IPS-NIHi7 (cell line): ENCODE results near the gene NUP42.
"Not testable (repeated sequence)": the region's sequence is repeated elsewhere in the genome, so short reads cannot be mapped to it uniquely, and the experiment has no call there.

Source experiments
- DNase-seq: peaks from one replicate; pipeline ENCODE4 v3.0.0; 2012; ENCODE audit warnings: mixed read lengths; ENCODE audit errors: extremely low spot score

The NUP42 gene, protein sequence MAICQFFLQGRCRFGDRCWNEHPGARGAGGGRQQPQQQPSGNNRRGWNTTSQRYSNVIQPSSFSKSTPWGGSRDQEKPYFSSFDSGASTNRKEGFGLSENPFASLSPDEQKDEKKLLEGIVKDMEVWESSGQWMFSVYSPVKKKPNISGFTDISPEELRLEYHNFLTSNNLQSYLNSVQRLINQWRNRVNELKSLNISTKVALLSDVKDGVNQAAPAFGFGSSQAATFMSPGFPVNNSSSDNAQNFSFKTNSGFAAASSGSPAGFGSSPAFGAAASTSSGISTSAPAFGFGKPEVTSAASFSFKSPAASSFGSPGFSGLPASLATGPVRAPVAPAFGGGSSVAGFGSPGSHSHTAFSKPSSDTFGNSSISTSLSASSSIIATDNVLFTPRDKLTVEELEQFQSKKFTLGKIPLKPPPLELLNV

DNA sequence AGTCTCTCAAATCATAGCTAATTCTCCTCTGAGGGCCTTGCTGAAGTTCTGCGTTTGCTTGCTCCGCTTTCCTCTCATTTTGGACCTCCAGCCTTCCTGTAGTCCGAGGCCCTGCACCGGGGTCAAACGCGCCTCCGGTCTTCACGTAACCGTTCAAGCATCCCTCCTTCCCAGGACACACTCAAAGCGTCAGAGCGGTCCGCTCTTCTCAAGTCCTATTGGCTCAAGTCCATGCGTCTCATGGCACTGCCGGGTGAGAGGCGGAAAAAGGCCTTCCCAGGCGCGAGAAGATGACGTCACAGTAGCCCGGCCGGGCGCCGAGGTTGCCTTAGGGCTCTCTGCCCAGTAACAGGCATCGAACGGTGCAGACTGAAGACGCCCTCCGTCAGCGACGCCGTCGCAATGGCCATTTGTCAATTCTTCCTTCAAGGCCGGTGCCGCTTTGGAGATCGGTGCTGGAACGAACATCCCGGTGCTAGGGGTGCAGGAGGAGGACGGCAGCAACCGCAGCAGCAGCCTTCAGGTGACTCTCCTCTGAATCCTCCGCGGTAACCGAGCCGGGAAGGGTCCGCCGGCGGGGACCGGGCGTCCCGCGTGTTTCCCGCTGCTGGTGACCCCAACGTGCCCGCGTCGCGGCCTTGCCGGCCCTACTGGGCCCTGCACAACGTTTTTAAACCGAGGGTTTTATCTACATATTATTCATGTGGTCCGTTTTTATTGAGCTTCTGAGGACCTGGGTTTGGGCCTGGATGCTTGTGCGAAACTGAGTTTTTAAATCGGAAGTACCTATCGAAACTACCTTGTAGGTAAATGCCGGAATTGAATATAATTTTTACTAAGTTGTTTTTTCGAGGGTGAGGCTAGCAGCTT, at the start of gene NUP42:
NUP42 (plus strand) TSS at position 365 of the 870 bp plus-strand sequence; CDS start at position 403, 38 bp downstream.
- peak; percentile 98 for DNase-seq

DNA sequence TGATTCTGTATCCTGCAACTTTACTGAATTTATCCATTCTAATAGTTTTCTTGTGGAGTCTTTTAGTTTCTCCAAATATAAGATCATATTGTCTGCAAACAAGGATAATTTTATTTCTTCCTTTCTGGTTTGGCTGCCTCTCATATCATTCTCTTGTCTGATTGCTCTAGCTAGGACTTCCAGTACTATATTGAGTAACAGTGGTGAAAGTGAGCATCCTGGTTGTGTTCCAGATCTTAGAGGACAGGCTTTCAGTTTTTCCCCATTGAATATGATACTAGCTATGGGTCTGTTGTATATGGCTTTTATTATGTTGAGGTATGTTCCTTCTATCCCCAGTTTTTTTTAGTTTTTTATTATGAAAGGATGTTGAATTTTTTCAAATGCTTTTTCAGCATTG, 48.1 kb upstream of the NUP42 start:
- no peak for DNase-seq

DNA sequence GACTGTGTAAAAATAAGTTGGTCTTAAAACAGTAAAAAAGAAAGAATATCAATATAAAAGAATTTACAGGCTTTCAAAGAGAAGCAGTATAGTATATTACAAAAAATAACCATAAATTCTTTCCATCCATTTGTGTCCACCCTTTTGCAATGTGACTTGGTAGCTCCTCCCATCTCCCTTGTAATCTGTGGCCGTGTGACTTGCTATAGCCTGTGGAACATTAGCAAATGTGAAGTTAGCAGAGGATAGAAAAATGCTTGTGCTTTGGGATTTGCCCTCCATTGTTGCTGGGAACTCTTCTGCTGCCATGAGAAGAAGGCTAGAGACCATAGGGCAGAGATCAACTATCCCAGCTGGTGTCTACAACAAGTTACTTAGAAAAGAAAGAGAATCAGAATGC, 46.1 kb upstream of the NUP42 start:
- no peak for DNase-seq

DNA sequence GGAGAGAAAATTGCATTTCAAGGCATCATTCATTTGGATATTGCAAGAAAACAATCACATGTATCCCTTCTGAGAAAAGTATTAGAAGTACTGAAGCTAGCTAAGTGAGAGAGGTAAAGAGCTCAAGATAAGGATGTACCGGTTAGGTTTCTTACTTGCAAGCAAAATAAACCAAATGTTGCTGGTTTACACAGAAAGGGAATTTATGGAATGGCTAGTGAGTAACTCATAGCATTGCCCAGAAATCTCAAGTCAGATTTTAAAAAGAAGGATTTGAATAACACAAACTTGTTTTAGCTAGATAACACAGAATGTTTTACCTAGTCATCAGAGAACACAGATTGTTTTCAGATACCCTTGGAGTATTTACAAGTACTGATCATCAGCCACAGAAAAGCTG, 45.6 kb upstream of the NUP42 start:
- no peak for DNase-seq

DNA sequence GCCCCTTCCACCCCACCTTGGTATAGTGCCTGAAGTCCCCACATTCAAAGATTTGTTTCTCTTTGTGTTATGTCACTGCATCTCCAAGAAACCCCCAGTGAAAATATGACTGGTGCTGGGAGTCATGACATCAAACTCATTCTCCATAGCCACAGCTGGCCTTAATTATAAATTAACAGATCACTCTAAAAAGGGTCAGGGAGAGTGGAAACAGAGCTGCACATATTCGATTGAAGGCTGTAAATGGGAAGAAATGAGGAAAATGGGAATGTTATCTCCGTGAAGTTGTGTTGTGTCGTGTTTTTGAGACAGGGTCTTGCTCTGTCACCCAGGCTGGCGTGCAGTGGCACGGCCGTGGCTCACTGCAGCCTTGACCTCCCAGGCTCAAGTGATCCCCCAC, 24.2 kb upstream of the NUP42 start:
- DNase-seq: no peak

DNA sequence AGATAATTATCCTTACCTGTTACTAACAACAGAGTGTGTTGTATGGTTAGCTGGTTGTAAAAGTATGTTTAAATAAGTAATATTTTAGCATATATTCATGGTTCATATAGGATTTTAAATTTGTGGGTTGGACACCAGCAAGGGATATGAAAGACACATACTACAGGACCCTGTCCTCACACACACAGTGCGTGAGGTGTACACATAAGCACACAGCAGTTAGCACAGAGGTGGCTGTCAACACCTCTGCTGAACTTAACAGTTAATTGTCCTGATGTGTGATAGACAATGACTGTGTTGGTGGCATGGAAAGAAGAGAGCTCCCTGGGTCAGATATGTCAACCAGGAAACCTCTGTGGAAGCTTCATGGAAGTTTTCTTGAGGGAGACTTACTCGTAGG, 23.3 kb upstream of the NUP42 start:
- no peak for DNase-seq

DNA sequence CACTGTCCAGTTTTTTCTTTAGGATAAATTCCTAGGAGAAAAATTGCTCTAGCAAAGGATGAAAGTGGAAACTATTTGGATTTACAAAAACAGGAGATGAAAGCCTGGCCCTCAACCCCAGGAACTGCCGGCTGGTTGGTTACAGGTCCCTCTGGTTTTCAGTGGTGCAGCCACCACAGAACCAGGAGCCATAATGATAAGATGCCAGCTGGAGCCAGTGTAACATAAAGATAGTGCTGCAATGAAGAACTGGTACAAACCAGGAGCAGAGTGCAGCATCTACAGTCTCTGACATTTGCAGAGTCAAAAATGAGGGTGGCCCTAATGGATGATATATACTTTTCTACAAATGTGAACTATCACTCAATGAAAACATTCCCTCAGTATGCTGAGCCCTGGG, 20.4 kb upstream of the NUP42 start:
- DNase-seq: no peak

DNA sequence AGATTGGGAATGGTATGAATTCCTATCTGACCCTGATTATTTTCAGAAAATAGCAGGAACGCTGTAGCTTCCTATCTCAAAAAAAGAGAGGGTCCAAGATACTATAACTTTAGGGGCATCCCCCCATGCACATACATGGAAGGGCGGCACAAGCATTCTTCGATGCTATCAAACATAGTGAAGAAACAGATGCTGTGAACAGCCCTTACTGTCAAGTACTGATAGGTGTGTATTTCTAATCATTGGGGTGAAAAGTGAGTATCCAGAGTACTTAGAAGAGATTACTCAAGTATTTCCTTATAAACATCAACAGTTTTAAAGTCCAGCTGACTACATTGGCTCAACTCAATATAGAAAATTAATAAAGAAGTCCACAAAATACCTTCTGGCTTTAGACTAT, 17.0 kb upstream of the NUP42 start:
- DNase-seq: no peak

DNA sequence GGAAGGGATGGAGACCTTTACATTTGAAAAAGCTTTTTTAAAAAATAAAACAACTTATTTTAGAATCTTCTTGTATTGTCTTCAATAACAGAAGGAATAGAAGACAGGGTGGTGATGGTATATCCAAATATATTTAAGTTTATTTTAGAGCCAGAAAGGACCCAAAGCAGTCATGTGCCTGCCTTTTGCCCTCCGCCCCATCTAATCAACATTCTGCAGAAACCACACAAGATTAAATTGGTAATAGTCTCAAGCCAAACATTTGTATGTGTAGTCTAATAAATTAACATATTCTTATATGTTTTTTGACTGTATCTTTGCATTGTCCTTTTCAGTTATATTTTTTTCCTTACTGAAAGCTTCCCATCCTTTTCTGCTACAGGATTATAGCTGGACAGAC, 16.5 kb upstream of the NUP42 start:
- DNase-seq: no peak

DNA sequence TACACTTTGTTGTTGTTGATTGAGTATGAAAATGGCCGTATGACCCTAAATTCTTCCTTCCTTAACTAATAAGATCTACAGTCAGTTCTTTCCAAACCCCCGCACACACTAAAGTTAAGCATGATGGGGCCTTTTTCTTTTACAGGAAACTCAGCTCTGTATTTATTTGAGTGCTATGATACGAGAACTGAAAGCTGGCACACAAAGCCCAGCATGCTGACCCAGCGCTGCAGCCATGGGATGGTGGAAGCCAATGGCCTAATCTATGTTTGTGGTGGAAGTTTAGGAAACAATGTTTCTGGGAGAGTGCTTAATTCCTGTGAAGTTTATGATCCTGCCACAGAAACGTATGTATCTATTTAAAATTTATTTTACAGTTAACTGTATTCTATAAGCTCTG, 14.2 kb upstream of the NUP42 start:
- no peak for DNase-seq

DNA sequence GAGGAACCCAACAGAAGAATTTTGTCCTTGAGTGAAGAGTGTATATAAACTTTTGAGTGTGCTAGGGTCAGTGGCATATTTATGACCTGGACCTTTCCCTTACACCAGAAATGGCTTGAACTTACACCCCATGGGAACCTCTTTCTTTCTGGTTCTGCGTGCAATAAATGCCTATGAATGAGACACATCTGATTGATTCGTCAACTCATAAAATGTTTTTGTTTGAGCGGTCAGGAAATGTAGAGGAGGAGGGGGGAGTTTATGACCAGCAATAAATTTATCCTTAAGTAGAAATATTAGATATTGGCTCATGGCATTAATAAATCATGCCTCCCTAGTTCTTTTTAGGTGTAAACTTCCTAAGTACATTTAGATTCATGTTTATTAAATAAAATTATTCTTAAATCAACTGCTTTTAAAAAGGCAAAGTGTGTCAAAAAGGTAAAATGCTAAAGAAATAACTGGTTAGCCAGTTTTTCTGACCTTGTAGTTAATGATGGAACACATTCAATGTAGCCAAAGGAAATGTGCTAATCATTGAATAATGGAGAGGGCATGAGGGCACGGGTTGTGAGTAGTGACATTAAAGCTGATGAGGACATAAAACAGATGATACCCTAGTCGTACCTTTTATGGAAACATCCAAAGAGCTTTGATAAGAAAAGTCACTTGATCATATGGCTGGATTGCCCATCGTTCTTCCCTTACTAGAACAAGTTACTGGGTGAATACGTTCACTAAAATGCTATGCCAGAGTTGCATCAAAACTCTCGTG, 13.6 kb upstream of the NUP42 start:
- no peak for DNase-seq

DNA sequence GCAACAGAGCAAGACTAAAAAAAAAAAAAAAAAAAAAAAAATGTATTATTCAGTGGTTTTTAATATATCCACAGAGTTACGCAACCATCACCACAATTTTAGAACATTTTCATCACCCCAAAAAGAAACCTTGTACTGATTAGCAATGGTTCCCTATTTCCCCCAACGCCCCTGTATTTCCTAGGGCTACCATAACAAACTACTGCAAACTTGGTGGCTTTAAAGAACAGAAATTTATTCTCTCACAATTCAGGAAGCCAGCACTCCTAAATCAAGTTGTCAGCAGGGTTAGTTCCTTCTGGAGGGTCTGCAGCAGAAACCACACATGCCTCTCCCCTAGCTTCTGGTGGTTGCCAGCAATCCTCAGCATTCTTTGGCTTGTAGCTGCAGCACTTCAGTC, 5.9 kb upstream of the NUP42 start:
- no peak for DNase-seq

DNA sequence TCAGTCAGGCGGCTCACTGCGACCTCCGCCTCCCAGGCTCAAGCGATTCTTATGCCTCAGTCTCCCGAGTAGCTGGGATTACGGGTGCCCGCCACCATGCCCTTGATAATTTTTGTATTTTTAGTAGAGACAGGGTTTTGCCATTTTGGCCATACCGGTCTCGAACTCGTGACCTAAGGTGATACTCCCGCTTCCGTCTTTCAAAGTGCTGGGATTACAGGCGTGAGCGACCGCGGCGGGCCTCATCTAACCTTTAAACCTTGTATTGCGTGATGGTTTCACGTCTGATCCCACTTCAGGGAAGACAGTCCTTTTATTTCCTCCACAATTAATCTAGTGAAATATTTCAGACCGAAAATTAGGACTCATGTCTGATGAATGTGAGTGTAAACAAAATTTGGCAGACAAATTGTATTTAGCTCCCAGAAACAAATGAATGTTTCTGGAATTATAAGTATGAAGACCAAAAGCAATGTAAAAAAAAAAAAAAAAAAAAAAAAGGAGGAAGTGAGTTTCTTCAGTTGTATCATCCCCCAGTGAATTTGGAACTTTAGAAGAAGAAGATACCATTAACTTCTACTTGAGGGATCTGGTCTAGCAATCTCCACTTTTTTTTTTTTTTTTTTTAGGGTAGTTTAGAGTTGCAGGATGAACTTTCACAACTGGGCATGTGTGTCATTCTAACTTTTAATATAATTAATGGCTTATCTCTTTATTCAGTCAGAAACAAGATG, 1.6 kb downstream of the NUP42 start:
- no peak for DNase-seq

DNA sequence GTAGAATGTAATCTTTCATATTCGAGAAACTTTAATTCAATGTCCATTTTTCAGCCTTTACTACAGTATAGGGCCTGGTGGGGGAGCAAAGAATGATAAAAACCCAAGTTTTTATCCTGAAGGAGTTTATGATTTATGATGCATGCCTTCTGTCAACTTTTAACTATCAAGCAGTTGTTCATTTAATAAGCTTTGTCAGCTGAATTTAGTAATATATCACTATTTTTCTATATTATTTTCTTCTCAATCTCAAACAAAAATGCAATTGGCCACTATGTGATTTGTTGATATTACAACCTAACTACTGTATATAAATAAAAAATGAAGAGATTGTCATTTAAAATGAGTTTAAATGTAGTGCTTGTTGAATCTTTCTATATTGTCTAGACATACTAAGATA, 2.4 kb downstream of the NUP42 start:
- no peak for DNase-seq

DNA sequence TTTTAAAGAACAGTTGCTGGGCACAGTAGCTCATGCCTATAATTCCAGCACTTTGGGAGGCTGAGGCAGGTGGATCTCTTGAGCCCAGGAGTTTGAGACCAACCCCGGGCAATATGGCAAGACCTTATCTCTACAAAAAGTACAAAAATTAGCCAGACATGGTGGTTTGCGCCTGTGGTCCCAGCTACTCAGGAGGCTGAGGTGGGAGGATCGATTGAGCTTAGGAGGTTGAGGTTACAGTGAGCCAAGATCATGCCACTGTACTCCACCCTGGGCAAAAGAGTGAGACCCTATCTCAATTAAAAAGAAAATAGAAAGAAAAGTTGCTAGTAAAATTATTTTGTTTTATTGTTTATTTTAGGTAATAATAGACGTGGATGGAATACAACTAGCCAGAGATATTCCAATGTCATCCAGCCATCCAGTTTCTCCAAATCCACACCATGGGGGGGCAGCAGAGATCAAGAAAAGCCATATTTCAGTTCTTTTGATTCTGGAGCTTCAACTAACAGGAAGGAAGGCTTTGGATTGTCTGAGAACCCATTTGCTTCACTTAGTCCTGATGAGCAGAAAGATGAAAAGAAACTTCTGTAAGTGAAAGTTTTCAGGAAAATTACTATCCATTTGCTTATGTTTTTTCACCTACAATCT, 3.0 kb downstream of the NUP42 start:
- DNase-seq: no peak

DNA sequence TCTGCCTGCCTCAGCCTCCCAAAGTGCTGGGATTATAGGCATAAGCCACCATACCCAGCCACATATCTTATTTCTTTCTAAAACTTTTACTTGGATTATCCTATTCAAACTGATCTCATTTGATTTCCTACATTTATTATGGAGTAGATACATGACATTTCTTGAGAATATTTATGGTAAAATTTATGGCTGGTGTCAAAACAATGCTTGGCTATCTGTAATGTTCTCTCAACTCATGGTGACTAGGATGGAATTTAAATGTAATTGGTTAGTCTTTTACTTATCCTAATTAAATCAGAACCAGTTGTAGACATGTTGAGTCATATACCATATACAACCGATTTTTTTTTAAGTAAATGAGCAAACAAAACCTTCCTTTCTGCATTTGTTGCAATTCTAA, 4.1 kb downstream of the NUP42 start:
- no peak for DNase-seq

DNA sequence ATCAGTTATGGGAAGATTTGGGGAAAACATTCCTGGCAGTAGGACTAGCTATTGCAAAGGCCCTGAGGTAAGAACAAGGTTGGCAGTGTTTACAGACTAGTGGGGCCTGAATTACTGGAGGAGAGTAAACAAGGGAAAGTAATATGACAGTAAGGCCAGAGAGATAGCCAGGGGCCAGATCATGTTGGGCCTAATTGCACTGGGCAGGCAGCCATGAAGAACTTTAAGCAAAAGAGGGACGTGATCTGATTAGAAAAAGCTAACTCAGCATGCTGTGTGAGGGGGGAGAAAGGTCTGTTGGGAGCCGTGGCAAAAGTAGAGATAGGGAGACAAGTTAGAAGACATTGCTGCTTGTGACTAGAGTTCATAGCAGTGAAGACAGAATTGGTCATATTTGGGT, 9.2 kb downstream of the NUP42 start:
- no peak for DNase-seq

DNA sequence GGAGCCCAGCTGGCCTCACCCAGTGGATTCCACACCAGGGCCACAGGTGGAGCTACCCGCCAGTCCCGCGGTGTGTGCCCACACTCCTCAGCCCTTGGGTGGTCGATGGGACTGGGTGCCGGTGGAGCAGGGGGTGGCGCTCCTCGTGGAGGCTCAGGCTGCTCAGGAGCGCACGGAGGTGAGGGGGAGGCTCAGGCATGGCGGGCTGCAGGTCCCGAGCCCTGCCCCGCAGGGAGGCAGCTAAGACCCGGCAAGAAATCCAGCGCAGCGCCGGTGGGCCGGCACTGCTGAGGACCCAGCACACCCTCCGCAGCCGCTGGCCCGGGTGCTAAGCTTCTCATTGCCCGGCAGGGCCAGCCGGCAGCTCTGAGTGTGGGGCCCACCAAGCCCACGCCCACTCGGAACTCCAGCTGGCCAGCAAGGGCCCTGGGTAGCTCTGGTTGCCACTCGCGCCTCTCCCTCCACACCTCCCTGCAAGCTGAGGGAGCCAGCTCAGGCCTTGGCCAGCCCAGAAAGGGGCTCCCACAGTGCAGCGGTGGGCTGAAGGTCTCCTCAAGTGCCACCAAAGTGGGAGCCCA, 11.9 kb downstream of the NUP42 start:
- not testable (repeated sequence) for DNase-seq

DNA sequence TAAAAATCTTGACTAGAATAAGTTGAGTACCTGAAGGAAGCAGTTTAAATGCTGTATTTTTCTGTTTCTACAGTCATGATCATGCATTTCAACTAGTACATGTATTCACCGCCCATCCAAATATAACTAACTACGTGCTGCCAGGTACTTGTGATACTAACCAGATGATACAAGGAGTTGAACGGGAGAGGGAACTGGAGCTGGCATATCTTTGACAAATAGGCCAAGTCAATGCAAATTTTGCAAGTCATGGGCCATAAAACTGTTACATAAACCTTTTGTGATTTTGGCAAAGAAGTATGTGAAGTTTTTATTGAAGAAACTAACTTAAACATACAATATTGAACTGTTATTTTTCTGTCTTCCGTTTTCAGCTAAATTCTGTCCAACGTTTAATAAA, 14.5 kb downstream of the NUP42 start:
- no peak for DNase-seq

DNA sequence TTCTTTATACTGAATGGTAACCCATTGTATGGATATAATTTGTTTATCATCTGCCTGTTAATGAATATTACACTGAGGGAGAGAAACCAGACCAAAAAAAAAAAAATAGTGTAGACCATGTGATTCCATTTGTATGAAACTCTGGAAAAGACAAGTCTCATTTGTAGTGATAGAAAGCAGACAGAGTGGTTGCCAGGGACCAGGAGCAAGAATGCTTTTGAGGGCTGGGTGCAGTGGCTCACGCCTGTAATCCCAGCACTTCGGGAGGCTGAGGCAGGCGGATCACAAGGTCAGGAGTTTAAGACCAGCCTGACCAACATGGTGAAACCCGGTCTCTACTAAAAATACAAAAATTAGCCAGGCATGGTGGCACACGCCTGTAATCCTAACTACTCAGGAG, 15.9 kb downstream of the NUP42 start:
- not testable (repeated sequence) for DNase-seq

DNA sequence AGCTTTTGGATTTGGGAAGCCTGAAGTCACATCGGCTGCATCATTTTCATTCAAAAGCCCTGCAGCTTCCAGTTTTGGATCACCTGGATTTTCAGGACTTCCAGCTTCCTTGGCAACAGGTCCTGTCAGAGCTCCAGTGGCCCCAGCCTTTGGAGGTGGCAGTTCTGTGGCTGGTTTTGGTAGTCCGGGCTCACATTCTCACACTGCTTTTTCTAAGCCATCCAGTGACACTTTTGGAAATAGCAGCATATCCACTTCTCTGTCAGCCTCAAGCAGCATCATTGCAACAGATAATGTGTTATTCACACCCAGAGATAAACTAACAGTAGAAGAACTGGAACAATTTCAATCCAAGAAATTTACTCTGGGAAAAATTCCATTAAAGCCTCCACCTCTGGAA, 18.5 kb downstream of the NUP42 start:
- DNase-seq: no peak
